ENCODE data around the gene HEPACAM2. TPM values are rescaled to one million over a fixed set of nuclear protein-coding genes. Genes with fewer than 3 reads are reported as not detected.

Gene HEPACAM2
- total RNA-seq, 1 donor from 2014 or later: not detected

- H3K9me3 Mint-ChIP-seq: peaks cover 25% of the 10 kb centered on the region
- intact Hi-C loops (cut with micrococcal nuclease): no loop called here
- H3K27me3 Mint-ChIP-seq: no peaks in the 10 kb centered on the region
- no peak overlapping the region for H3K4me3 Mint-ChIP-seq
- no peak overlapping the region for H3K27ac Mint-ChIP-seq
- ATAC-seq (ENCODE audit: low read depth) (no peak), DNase-seq (no peak)
- no peaks in the 10 kb centered on the region for H3K4me1 Mint-ChIP-seq
- H3K36me3 Mint-ChIP-seq (ENCODE audit: low read depth): peaks cover 49% of the 10 kb centered on the region
- ChIA-PET POLR2A (no interaction called here), CTCF (no interaction called here)
- TF ChIP-seq CTCF (IDR thresholded peaks at IDR 0.05): no peak
Observed at GRCh38 chr7:93138576-93138975, 87.7 kb downstream of the HEPACAM2 start.

Other genes with a start within 250 kb of the HEPACAM2 start
- 24.4 and 26.3 TPM in 2 replicates for gene SAMD9, start 108.5 kb downstream of the HEPACAM2 start, total RNA-seq
- gene SAMD9L, start 78.1 kb downstream of the HEPACAM2 start, total RNA-seq: 34.1 and 43.3 TPM in 2 replicates
- 29.2 and 43.7 TPM in 2 replicates for gene VPS50, start 5.9 kb upstream of the HEPACAM2 start, total RNA-seq